ENCODE data around the gene KCNJ6. TPM values are rescaled to one million over a fixed set of nuclear protein-coding genes. Genes with fewer than 3 reads are reported as not detected.

KCNJ6 gene
- total RNA-seq, 4 donors from 2014 or later = 0.62 TPM; not detected in 3

DNA sequence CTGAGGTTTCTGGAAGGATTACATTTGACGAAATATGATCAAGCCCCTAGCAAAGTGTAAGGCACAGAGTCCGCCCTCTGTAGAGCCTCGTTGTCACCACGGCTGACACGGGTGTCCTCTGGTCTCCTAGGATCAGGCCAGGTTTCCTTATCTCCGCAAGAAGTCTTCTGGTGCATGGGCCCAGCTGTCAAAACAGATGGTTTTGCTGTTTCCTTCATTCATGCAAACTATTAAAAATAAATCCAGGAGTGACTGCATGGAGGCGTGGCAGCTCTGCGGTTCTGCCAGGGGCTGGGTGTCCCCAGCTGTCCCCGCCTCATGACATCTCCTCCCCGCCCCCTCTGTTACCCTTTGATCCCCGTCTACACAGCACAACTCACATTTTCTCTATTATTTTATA lies 340.7 kb downstream of the KCNJ6 start:
- Histone ChIP-seq H3K9me3 (peaks cover 0 to 9% of the 10 kb centered on the region in 2 donors), H3K4me1 (no peaks in the 10 kb centered on the region), H3K27me3 (no peaks in the 10 kb centered on the region), H3K36me3 (no peaks in the 10 kb centered on the region), H3K27ac (no peak overlapping the region), H3K4me3 (no peak overlapping the region)
- intact Hi-C loops (cut with DNase I; ENCODE audit: low total_unique reads) = no loop called here
- no peak for TF ChIP-seq POLR2A (IDR thresholded peaks at IDR 0.05)
- TF ChIP-seq, protein P1, sequence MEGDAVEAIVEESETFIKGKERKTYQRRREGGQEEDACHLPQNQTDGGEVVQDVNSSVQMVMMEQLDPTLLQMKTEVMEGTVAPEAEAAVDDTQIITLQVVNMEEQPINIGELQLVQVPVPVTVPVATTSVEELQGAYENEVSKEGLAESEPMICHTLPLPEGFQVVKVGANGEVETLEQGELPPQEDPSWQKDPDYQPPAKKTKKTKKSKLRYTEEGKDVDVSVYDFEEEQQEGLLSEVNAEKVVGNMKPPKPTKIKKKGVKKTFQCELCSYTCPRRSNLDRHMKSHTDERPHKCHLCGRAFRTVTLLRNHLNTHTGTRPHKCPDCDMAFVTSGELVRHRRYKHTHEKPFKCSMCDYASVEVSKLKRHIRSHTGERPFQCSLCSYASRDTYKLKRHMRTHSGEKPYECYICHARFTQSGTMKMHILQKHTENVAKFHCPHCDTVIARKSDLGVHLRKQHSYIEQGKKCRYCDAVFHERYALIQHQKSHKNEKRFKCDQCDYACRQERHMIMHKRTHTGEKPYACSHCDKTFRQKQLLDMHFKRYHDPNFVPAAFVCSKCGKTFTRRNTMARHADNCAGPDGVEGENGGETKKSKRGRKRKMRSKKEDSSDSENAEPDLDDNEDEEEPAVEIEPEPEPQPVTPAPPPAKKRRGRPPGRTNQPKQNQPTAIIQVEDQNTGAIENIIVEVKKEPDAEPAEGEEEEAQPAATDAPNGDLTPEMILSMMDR (IDR thresholded peaks at IDR 0.05) = no peak
- no peak for DNase-seq

DNA sequence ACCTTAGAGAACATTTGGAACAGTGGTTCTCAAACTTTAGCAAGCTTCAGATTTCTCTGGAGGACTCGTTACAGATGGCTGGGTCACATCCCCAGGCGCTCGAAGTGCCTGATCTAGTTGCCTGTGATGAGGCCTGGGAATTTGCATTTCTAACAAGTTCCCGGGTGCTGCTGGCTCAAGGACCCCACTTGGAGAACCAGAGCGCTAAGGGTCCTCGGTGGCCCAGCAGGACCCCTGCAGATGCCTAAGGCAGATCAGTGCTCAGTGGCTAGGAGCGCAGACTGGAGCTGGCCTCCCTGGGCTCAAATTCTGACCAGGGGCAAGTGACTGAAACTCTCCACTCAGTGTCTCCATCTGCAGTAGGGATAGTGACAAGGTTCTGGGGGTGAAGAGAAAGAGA lies 341.5 kb downstream of the KCNJ6 start:
- H3K4me3 ChIP-seq = no peak overlapping the region
- no peak overlapping the region for H3K27ac ChIP-seq
- peaks cover 0 to 9% of the 10 kb centered on the region in 2 donors for H3K9me3 ChIP-seq
- no peak for DNase-seq
- TF ChIP-seq POLR2A (IDR thresholded peaks at IDR 0.05) = no peak
- TF ChIP-seq, protein P1 (IDR thresholded peaks at IDR 0.05) = no peak
- H3K27me3 ChIP-seq = no peaks in the 10 kb centered on the region
- no peaks in the 10 kb centered on the region for H3K36me3 ChIP-seq
- intact Hi-C loops (cut with DNase I; ENCODE audit: low total_unique reads) = no loop called here
- no peaks in the 10 kb centered on the region for H3K4me1 ChIP-seq

DNA sequence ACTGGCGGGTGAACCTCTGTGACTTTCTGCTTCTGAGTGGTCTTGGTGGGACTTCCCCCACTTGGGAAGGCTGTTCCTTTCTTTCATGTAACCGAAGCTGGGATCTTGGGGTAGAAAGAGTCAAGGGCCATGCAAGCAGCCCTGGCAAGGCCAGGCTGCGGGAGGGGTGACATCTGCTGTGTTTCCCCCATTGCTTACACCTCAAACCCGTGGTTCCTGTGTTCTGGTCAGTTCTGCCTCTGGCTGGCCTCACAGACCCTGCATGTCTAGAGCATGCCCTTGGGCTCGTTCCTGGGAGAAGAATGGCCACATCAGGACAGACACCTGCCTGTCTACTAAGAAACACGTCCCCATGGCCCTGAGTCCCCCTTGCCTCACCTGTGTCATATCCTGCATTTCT lies 341.9 kb downstream of the KCNJ6 start:
- Histone ChIP-seq H3K4me3 (no peak overlapping the region), H3K4me1 (no peaks in the 10 kb centered on the region)

DNA sequence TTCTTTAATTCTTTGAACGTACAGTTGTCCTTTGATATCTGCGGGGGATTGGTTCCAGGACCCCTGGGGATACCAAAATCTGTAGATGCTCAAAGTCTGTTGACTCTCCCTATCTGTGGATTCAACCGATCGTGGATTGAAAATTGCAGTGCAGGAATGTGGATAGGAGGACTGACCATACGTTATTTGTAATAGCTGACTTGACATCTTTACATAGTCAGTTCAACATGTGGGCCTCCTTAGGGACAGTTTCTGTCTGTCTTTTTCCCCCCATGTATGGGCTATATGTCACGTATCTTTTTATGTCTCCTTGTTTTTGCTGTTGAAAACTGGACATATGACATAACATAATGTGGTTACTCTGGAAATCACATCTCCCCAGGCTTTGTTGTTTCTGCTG lies 344.8 kb downstream of the KCNJ6 start:
- intact Hi-C loops (cut with DNase I; ENCODE audit: low total_unique reads) = no loop called here

More for the DNA sequence above, 341.9 kb downstream of the KCNJ6 start:
- intact Hi-C loops (cut with DNase I; ENCODE audit: low total_unique reads) = no loop called here
- H3K27ac ChIP-seq = no peak overlapping the region
- H3K27me3 ChIP-seq = no peaks in the 10 kb centered on the region
- no peaks in the 10 kb centered on the region for H3K36me3 ChIP-seq
- TF ChIP-seq POLR2A (IDR thresholded peaks at IDR 0.05) = no peak
- TF ChIP-seq, protein P1 (IDR thresholded peaks at IDR 0.05) = no peak
- H3K9me3 ChIP-seq = peaks cover 0 to 7% of the 10 kb centered on the region in 2 donors
- DNase-seq = no peak

DNA sequence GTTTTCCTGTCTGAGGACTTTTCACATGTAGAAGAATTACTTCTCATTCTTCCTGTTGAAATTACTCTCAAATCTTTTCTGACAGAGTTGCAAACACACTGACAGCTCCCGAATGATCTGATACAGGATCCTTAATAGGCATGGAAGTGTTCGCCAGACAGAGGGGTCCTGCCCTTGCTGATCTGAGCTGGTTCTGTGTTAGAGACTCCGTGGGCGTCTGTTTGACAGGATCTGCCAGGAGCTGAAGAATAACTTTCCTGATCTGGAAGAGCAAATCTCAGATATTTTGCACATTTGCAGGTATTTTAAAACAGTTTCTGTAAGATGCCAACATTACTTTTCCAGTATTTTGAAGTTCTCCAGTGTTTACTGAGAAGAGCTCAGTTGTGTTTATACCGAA lies 347.3 kb downstream of the KCNJ6 start:
- TF ChIP-seq POLR2A (IDR thresholded peaks at IDR 0.05) = no peak
- TF ChIP-seq, protein P1 (IDR thresholded peaks at IDR 0.05) = no peak
- H3K4me1 ChIP-seq = no peaks in the 10 kb centered on the region
- no peak for DNase-seq
- H3K4me3 ChIP-seq = no peak overlapping the region
- H3K36me3 ChIP-seq = no peaks in the 10 kb centered on the region
- intact Hi-C loops (cut with DNase I; ENCODE audit: low total_unique reads) = no loop called here
- H3K27me3 ChIP-seq = no peaks in the 10 kb centered on the region
- no peak overlapping the region for H3K27ac ChIP-seq
- H3K9me3 ChIP-seq = no peaks in the 10 kb centered on the region

More for the DNA sequence above, 344.8 kb downstream of the KCNJ6 start:
- no peak for DNase-seq
- Histone ChIP-seq H3K36me3 (no peaks in the 10 kb centered on the region), H3K4me1 (no peaks in the 10 kb centered on the region), H3K9me3 (no peaks in the 10 kb centered on the region), H3K27me3 (no peaks in the 10 kb centered on the region), H3K27ac (no peak overlapping the region), H3K4me3 (no peak overlapping the region)
- TF ChIP-seq, protein P1 (IDR thresholded peaks at IDR 0.05) = no peak
- TF ChIP-seq POLR2A (IDR thresholded peaks at IDR 0.05) = no peak

Data from uterus (tissue), 4 donors.